ENCODE measurements around the gene MAN1C1. TPM values are rescaled to one million over a fixed set of nuclear protein-coding genes. Genes with fewer than 3 reads are reported as not detected.

Gene MAN1C1
- total and polyA plus RNA-seq, 4 donors, result 2.8 to 32.2 (median 14.5) TPM

- intact Hi-C loops (cut with DNase I), result no loop called here
- peaks cover 0 to 1% of the 10 kb centered on the region in 2 donors for H3K4me1 ChIP-seq (ENCODE audit: control insufficient read depth in 1 of 2, insufficient read depth in 2 of 2, low read length in 2 of 2)
- H3K4me3 ChIP-seq (ENCODE audit: low read length in 2 of 2), result no peak overlapping the region
- DNase-seq (no peak), ATAC-seq (ENCODE audit: low FRiP score) (no peak)
- no peaks in the 10 kb centered on the region for H3K9me3 ChIP-seq (ENCODE audit: control insufficient read depth, low read length)
- H3K36me3 ChIP-seq (ENCODE audit: control insufficient read depth in 1 of 2, insufficient read depth in 2 of 2, low read length in 1 of 2), result no peaks in the 10 kb centered on the region
- H3K27me3 ChIP-seq (ENCODE audit: control insufficient read depth in 1 of 2, insufficient read depth in 2 of 2, low read length in 1 of 2), result no peaks in the 10 kb centered on the region
- no peak overlapping the region for H3K27ac ChIP-seq (ENCODE audit: low read depth in 1 of 2, low read length in 2 of 2)
- 61 to 69% methylated on average over 5 of the region's 5 CpGs for WGBS, 2 donors
Observed at GRCh38 chr1:25572107-25572506, 44.5 kb upstream of the MAN1C1 start.

GRCh38 chr1:25572708-25573590 lies 43.6 kb upstream of the MAN1C1 start:
- H3K4me3 ChIP-seq (ENCODE audit: low read length in 2 of 2), result no peak overlapping the region
- intact Hi-C loops (cut with DNase I), result no loop called here
- no peak for ATAC-seq (ENCODE audit: low FRiP score)
- WGBS, 2 donors, result 26% methylated on average over 18 of the region's 18 CpGs
- no peaks in the 10 kb centered on the region for H3K36me3 ChIP-seq (ENCODE audit: control insufficient read depth in 1 of 2, insufficient read depth in 2 of 2, low read length in 1 of 2)
- H3K27ac ChIP-seq (ENCODE audit: low read depth in 1 of 2, low read length in 2 of 2), result no peak overlapping the region
- no peak for DNase-seq
- peaks cover 0 to 1% of the 10 kb centered on the region in 2 donors for H3K4me1 ChIP-seq (ENCODE audit: control insufficient read depth in 1 of 2, insufficient read depth in 2 of 2, low read length in 2 of 2)
- no peaks in the 10 kb centered on the region for H3K9me3 ChIP-seq (ENCODE audit: control insufficient read depth, low read length)
- no peaks in the 10 kb centered on the region for H3K27me3 ChIP-seq (ENCODE audit: control insufficient read depth in 1 of 2, insufficient read depth in 2 of 2, low read length in 1 of 2)

GRCh38 chr1:25573591-25573930 lies 43.0 kb upstream of the MAN1C1 start:
- DNase-seq (no peak), ATAC-seq (ENCODE audit: low FRiP score) (no peak)
- no peaks in the 10 kb centered on the region for H3K27me3 ChIP-seq (ENCODE audit: control insufficient read depth in 1 of 2, insufficient read depth in 2 of 2, low read length in 1 of 2)
- H3K4me3 ChIP-seq (ENCODE audit: low read length in 2 of 2), result no peak overlapping the region
- intact Hi-C loops (cut with DNase I), result no loop called here
- no peaks in the 10 kb centered on the region for H3K36me3 ChIP-seq (ENCODE audit: control insufficient read depth in 1 of 2, insufficient read depth in 2 of 2, low read length in 1 of 2)
- H3K4me1 ChIP-seq (ENCODE audit: control insufficient read depth in 1 of 2, insufficient read depth in 2 of 2, low read length in 2 of 2), result peaks cover 0 to 1% of the 10 kb centered on the region in 2 donors
- no peaks in the 10 kb centered on the region for H3K9me3 ChIP-seq (ENCODE audit: control insufficient read depth, low read length)
- WGBS, 2 donors, result 38 to 40% methylated on average over 9 of the region's 9 CpGs
- no peak overlapping the region for H3K27ac ChIP-seq (ENCODE audit: low read depth in 1 of 2, low read length in 2 of 2)

- no peak overlapping the region for H3K4me3 ChIP-seq (ENCODE audit: low read length in 2 of 2)
- H3K27me3 ChIP-seq (ENCODE audit: control insufficient read depth in 1 of 2, insufficient read depth in 2 of 2, low read length in 1 of 2), result no peaks in the 10 kb centered on the region
- no peak for ATAC-seq (ENCODE audit: low FRiP score)
- H3K4me1 ChIP-seq (ENCODE audit: control insufficient read depth in 1 of 2, insufficient read depth in 2 of 2, low read length in 2 of 2), result peaks cover 0 to 1% of the 10 kb centered on the region in 2 donors
- H3K9me3 ChIP-seq (ENCODE audit: control insufficient read depth, low read length), result no peaks in the 10 kb centered on the region
- no peak for DNase-seq
- intact Hi-C loops (cut with DNase I), result no loop called here
- H3K27ac ChIP-seq (ENCODE audit: low read depth in 1 of 2, low read length in 2 of 2), result no peak overlapping the region
- no peaks in the 10 kb centered on the region for H3K36me3 ChIP-seq (ENCODE audit: control insufficient read depth in 1 of 2, insufficient read depth in 2 of 2, low read length in 1 of 2)
- 85% methylated on average over 8 of the region's 8 CpGs for WGBS, 2 donors
Observed at GRCh38 chr1:25573961-25574360, 42.6 kb upstream of the MAN1C1 start.

- DNase-seq (no peak), ATAC-seq (ENCODE audit: low FRiP score) (no peak)
- H3K27me3 ChIP-seq (ENCODE audit: control insufficient read depth in 1 of 2, insufficient read depth in 2 of 2, low read length in 1 of 2), result no peaks in the 10 kb centered on the region
- H3K36me3 ChIP-seq (ENCODE audit: control insufficient read depth in 1 of 2, insufficient read depth in 2 of 2, low read length in 1 of 2), result no peaks in the 10 kb centered on the region
- H3K9me3 ChIP-seq (ENCODE audit: control insufficient read depth, low read length), result no peaks in the 10 kb centered on the region
- no peak overlapping the region for H3K27ac ChIP-seq (ENCODE audit: low read depth in 1 of 2, low read length in 2 of 2)
- WGBS, 2 donors, result 91 to 93% methylated on average over 2 of the region's 2 CpGs
- H3K4me3 ChIP-seq (ENCODE audit: low read length in 2 of 2), result no peak overlapping the region
- H3K4me1 ChIP-seq (ENCODE audit: control insufficient read depth in 1 of 2, insufficient read depth in 2 of 2, low read length in 2 of 2), result peaks cover 1 to 6% of the 10 kb centered on the region in 2 donors
- intact Hi-C loops (cut with DNase I), result no loop called here
Observed at GRCh38 chr1:25575191-25575590, 41.4 kb upstream of the MAN1C1 start.

GRCh38 chr1:25576459-25577133 lies 40.0 kb upstream of the MAN1C1 start:
- Histone ChIP-seq H3K9me3 (ENCODE audit: control insufficient read depth, low read length) (no peaks in the 10 kb centered on the region), H3K4me3 (ENCODE audit: low read length in 2 of 2) (no peak overlapping the region), H3K27me3 (ENCODE audit: control insufficient read depth in 1 of 2, insufficient read depth in 2 of 2, low read length in 1 of 2) (no peaks in the 10 kb centered on the region), H3K4me1 (ENCODE audit: control insufficient read depth in 1 of 2, insufficient read depth in 2 of 2, low read length in 2 of 2) (peaks cover 1 to 6% of the 10 kb centered on the region in 2 donors), H3K36me3 (ENCODE audit: control insufficient read depth in 1 of 2, insufficient read depth in 2 of 2, low read length in 1 of 2) (no peaks in the 10 kb centered on the region), H3K27ac (ENCODE audit: low read depth in 1 of 2, low read length in 2 of 2) (no peak overlapping the region)
- intact Hi-C loops (cut with DNase I), result no loop called here
- 91 to 96% methylated on average over 18 of the region's 18 CpGs for WGBS, 2 donors
- DNase-seq, result no peak
- ATAC-seq (ENCODE audit: low FRiP score), result no peak

- Histone ChIP-seq H3K4me3 (ENCODE audit: low read length in 2 of 2) (no peak overlapping the region), H3K4me1 (ENCODE audit: control insufficient read depth in 1 of 2, insufficient read depth in 2 of 2, low read length in 2 of 2) (peaks cover 1 to 6% of the 10 kb centered on the region in 2 donors), H3K36me3 (ENCODE audit: control insufficient read depth in 1 of 2, insufficient read depth in 2 of 2, low read length in 1 of 2) (no peaks in the 10 kb centered on the region), H3K27me3 (ENCODE audit: control insufficient read depth in 1 of 2, insufficient read depth in 2 of 2, low read length in 1 of 2) (no peaks in the 10 kb centered on the region), H3K9me3 (ENCODE audit: control insufficient read depth, low read length) (no peaks in the 10 kb centered on the region), H3K27ac (ENCODE audit: low read depth in 1 of 2, low read length in 2 of 2) (no peak overlapping the region)
- DNase-seq, result no peak
- 87 to 89% methylated on average over 21 of the region's 21 CpGs for WGBS, 2 donors
- intact Hi-C loops (cut with DNase I), result no loop called here
- no peak for ATAC-seq (ENCODE audit: low FRiP score)
Observed at GRCh38 chr1:25577134-25577920, 39.3 kb upstream of the MAN1C1 start.

- DNase-seq, result no peak
- WGBS, 2 donors, result 35 to 40% methylated on average over 19 of the region's 19 CpGs
- H3K27ac ChIP-seq (ENCODE audit: low read depth in 1 of 2, low read length in 2 of 2), result no peak overlapping the region
- no peaks in the 10 kb centered on the region for H3K36me3 ChIP-seq (ENCODE audit: control insufficient read depth in 1 of 2, insufficient read depth in 2 of 2, low read length in 1 of 2)
- H3K4me3 ChIP-seq (ENCODE audit: low read length in 2 of 2), result no peak overlapping the region
- no peaks in the 10 kb centered on the region for H3K9me3 ChIP-seq (ENCODE audit: control insufficient read depth, low read length)
- no peak for ATAC-seq (ENCODE audit: low FRiP score)
- intact Hi-C loops (cut with DNase I), result no loop called here
- H3K27me3 ChIP-seq (ENCODE audit: control insufficient read depth in 1 of 2, insufficient read depth in 2 of 2, low read length in 1 of 2), result no peaks in the 10 kb centered on the region
- H3K4me1 ChIP-seq (ENCODE audit: control insufficient read depth in 1 of 2, insufficient read depth in 2 of 2, low read length in 2 of 2), result peaks cover 0 to 6% of the 10 kb centered on the region in 2 donors
Observed at GRCh38 chr1:25579292-25580252, 37.0 kb upstream of the MAN1C1 start.

Measured in aorta (tissue), 5 donors.